GM19455 (cell line): ENCODE data around the gene NRDE2.

Experiments used
- ATAC-seq: cut with Tn5 transposase; IDR thresholded peaks from one replicate; pipeline ENCODE4 v1.9.1; 2021; ENCODE audit not compliant: unreplicated experiment

NRDE2 gene

GRCh38 chr14:90331497-90332270 is at the start of gene NRDE2:
Gene NRDE2 (minus strand): TSS chr14:90331941. CDS start chr14:90331904, 37 bp downstream.
- ATAC-seq: peak; percentile 98

- no peak for ATAC-seq
These were observed 49.5 kb upstream of the NRDE2 start for GRCh38 chr14:90381011-90381786.

- ATAC-seq: no peak
These were observed 47.4 kb upstream of the NRDE2 start for GRCh38 chr14:90379106-90379505.

- no peak for ATAC-seq
These were observed 46.5 kb upstream of the NRDE2 start for GRCh38 chr14:90378249-90378648.

- ATAC-seq: no peak
These were observed 44.2 kb upstream of the NRDE2 start for GRCh38 chr14:90375934-90376333.

- no peak for ATAC-seq
These were observed 43.1 kb upstream of the NRDE2 start for GRCh38 chr14:90374813-90375212.

GRCh38 chr14:90373887-90374286 is 42.1 kb upstream of the NRDE2 start:
- no peak for ATAC-seq

GRCh38 chr14:90368946-90369721 is 37.4 kb upstream of the NRDE2 start:
- no peak for ATAC-seq

GRCh38 chr14:90362558-90362896 is 30.8 kb upstream of the NRDE2 start:
- no peak for ATAC-seq

- ATAC-seq: no peak
These were observed 30.3 kb upstream of the NRDE2 start for GRCh38 chr14:90361865-90362557.

GRCh38 chr14:90358359-90358758 is 26.6 kb upstream of the NRDE2 start:
- ATAC-seq: no peak

- ATAC-seq: no peak
These were observed 25.2 kb upstream of the NRDE2 start for GRCh38 chr14:90356925-90357324.

GRCh38 chr14:90355540-90356518 is 24.1 kb upstream of the NRDE2 start:
- ATAC-seq: no peak

GRCh38 chr14:90354551-90355298 is 23.0 kb upstream of the NRDE2 start:
- ATAC-seq: no peak

- ATAC-seq: no peak
These were observed 18.0 kb upstream of the NRDE2 start for GRCh38 chr14:90349739-90350138.

GRCh38 chr14:90348270-90348669 is 16.5 kb upstream of the NRDE2 start:
- ATAC-seq: no peak

GRCh38 chr14:90345239-90345557 is 13.5 kb upstream of the NRDE2 start:
- no peak for ATAC-seq

GRCh38 chr14:90344331-90345238 is 12.8 kb upstream of the NRDE2 start:
- ATAC-seq: no peak
